Measurements from ENCODE around the gene PROM1. TPM values are rescaled to one million over a fixed set of nuclear protein-coding genes. Genes with fewer than 3 reads are reported as not detected.

Gene PROM1
- total RNA-seq, 1 experiment from 2014 or later, result not detected

GRCh38 chr4:16067515-16067914 is 16.3 kb downstream of the PROM1 start:
- DNase-seq (ENCODE audit: low read depth), result peak; percentile 23

- no peak for DNase-seq (ENCODE audit: low read depth)
These were observed 17.2 kb downstream of the PROM1 start for GRCh38 chr4:16066586-16067128.

GRCh38 chr4:16065066-16065465 is 18.8 kb downstream of the PROM1 start:
- DNase-seq (ENCODE audit: low read depth), result no peak

- no peak for DNase-seq (ENCODE audit: low read depth)
These were observed 21.2 kb downstream of the PROM1 start for GRCh38 chr4:16062601-16063000.

- DNase-seq (ENCODE audit: low read depth), result no peak
These were observed 27.0 kb downstream of the PROM1 start for GRCh38 chr4:16056681-16057385.

- DNase-seq (ENCODE audit: low read depth), result no peak
These were observed 27.9 kb downstream of the PROM1 start for GRCh38 chr4:16055873-16056272.

GRCh38 chr4:16055471-16055870 is 28.4 kb downstream of the PROM1 start:
- DNase-seq (ENCODE audit: low read depth), result no peak

GRCh38 chr4:16052939-16053338 is 30.9 kb downstream of the PROM1 start:
- no peak for DNase-seq (ENCODE audit: low read depth)

- no peak for DNase-seq (ENCODE audit: low read depth)
These were observed 31.8 kb downstream of the PROM1 start for GRCh38 chr4:16051980-16052379.

- no peak for DNase-seq (ENCODE audit: low read depth)
These were observed 32.7 kb downstream of the PROM1 start for GRCh38 chr4:16051132-16051531.

- DNase-seq (ENCODE audit: low read depth), result no peak
These were observed 33.2 kb downstream of the PROM1 start for GRCh38 chr4:16050669-16051068.

GRCh38 chr4:16048619-16049419 is 35.0 kb downstream of the PROM1 start:
- DNase-seq (ENCODE audit: low read depth), result no peak

- peak; percentile 12 for DNase-seq (ENCODE audit: low read depth)
These were observed 38.1 kb downstream of the PROM1 start for GRCh38 chr4:16045687-16046086.

- no peak for DNase-seq (ENCODE audit: low read depth)
These were observed 40.0 kb downstream of the PROM1 start for GRCh38 chr4:16043642-16044498.

GRCh38 chr4:16039139-16039538 is 44.7 kb downstream of the PROM1 start:
- DNase-seq (ENCODE audit: low read depth), result no peak

GRCh38 chr4:16037901-16038300 is 45.9 kb downstream of the PROM1 start:
- DNase-seq (ENCODE audit: low read depth), result no peak

GRCh38 chr4:16035843-16036242 is 48.0 kb downstream of the PROM1 start:
- DNase-seq (ENCODE audit: low read depth), result no peak

- no peak for DNase-seq (ENCODE audit: low read depth)
These were observed 49.6 kb downstream of the PROM1 start for GRCh38 chr4:16034010-16034748.

GRCh38 chr4:16032396-16032770 is 51.4 kb downstream of the PROM1 start:
- DNase-seq (ENCODE audit: low read depth), result no peak

GRCh38 chr4:16031546-16032395 is 52.1 kb downstream of the PROM1 start:
- no peak for DNase-seq (ENCODE audit: low read depth)

All from HT1080 (cell line).